HCT116 (cell line): ENCODE measurements around the gene CCNG1. TPM values are rescaled to one million over a fixed set of nuclear protein-coding genes. Genes with fewer than 3 reads are reported as not detected.

ENCODE experiments used
- ATAC-seq: fragments of 200-7000 bp; cut with Tn5 transposase; 2 replicates; pipeline ENCODE4 v1.9.1; 2020; ENCODE audit warnings: mild to moderate bottlenecking, moderate library complexity
- BruUV-seq: library from RNA; stranded (reverse); fragments of 400-500 nt; replicated peaks from 2 replicates; lab custom pipeline; 2021; lab: Mats Ljungman, UMichigan
- CTCF ChIA-PET: fragments of 300-600 bp; sonication (Branson Sonifier 250); formaldehyde crosslinking; loops from one replicate; lab custom pipeline; 2021; ENCODE audit warnings: antibody characterized with exemption; lab: Charles Lee
- POLR2A ChIA-PET: fragments of 300-600, 350-600 bp; sonication (Branson Sonifier 250); formaldehyde crosslinking; loops from one replicate; lab custom pipeline; 2021; ENCODE audit warnings: antibody characterized with exemption; lab: Charles Lee
- RAD21 ChIA-PET, 2 experiments: fragments of 300-600 bp; sonication (Branson Sonifier 250); formaldehyde crosslinking; loops; one replicate each; lab custom pipeline; 2023; ENCODE audit warnings: low total read pairs in 2 of 2; ENCODE audit not compliant: uncharacterized antibody in 2 of 2, unreplicated experiment in 2 of 2, low non-redundant PET in 1 of 2; lab: Charles Lee
- DNase-seq: peaks from one replicate; pipeline ENCODE4 v3.0.0-alpha.2; 2010; ENCODE audit warnings: low read depth, low spot score
- H2AFZ ChIP-seq: fragments of 200-600 bp; shearing (Covaris generic), sonication (generic); 2 replicates; pipeline ENCODE4 v1.6.1; 2017; ENCODE audit warnings: low read depth, mixed run types, mixed read lengths, antibody characterized with exemption, low read length; ENCODE audit not compliant: poor library complexity, severe bottlenecking
- H3K27ac ChIP-seq: 2 replicates; pipeline ENCODE4 v1.5.1; 2012; ENCODE audit warnings: low read depth, low read length
- H3K27me3 ChIP-seq: fragments of 200-600 bp; sonication (generic); 2 replicates; pipeline ENCODE4 v1.6.1; 2016; ENCODE audit warnings: mixed run types, low read length, mixed read lengths; ENCODE audit not compliant: insufficient read depth
- H3K36me3 ChIP-seq, 2 experiments: fragments of 200-500 bp in 1 of 2; fragments of 200-600 bp in 1 of 2; sonication (Bioruptor generic) in 1 of 2; sonication (generic) in 1 of 2; 2 replicates each; pipeline versions ENCODE4 v1.5.1 to v1.6.1; 2014 to 2016; ENCODE audit warnings: low read length in 2 of 2, inconsistent platforms in 1 of 2, mixed read lengths in 1 of 2, mixed run types in 1 of 2; ENCODE audit not compliant: insufficient read depth in 2 of 2, control insufficient read depth in 1 of 2
- H3K4me1 ChIP-seq, 2 experiments: fragments of 200-600 bp in 1 of 2; sonication (generic) in 1 of 2; 2 replicates each; pipeline versions ENCODE4 v1.5.1 to v1.6.1; 2012 to 2017; ENCODE audit warnings: low read length in 2 of 2, inconsistent platforms in 1 of 2, mild to moderate bottlenecking in 1 of 2, mixed read lengths in 1 of 2, mixed run types in 1 of 2, moderate library complexity in 1 of 2; ENCODE audit not compliant: insufficient read depth in 2 of 2, control insufficient read depth in 1 of 2
- H3K4me2 ChIP-seq: fragments of 200-600 bp; sonication (generic); 2 replicates; pipeline ENCODE4 v1.6.1; 2017; ENCODE audit warnings: mixed run types, low read length, mixed read lengths
- H3K4me3 ChIP-seq, 2 experiments: fragments of 200-600 bp in 1 of 2; sonication (generic) in 1 of 2; replicated peaks in 1 of 2; 2 replicates each; pipeline ENCODE4 v1.5.1; 2011 to 2016; ENCODE audit warnings: low read length in 2 of 2, control low read depth in 1 of 2, low read depth in 1 of 2, mild to moderate bottlenecking in 1 of 2, mixed read lengths in 1 of 2, mixed run types in 1 of 2
- H3K79me2 ChIP-seq: fragments of 200-600 bp; sonication (generic); 2 replicates; pipeline ENCODE4 v1.6.1; 2017; ENCODE audit warnings: mild to moderate bottlenecking, mixed run types, low read length, moderate library complexity, mixed read lengths; ENCODE audit not compliant: insufficient read depth
- H3K9ac ChIP-seq: fragments of 200-600 bp; sonication (generic); 2 replicates; pipeline ENCODE4 v1.6.1; 2016; ENCODE audit warnings: low read length, mixed read lengths
- H3K9me2 ChIP-seq: fragments of 200-600 bp; sonication (generic), shearing (Covaris generic); 2 replicates; pipeline ENCODE4 v1.6.1; 2017; ENCODE audit warnings: mixed run types, mild to moderate bottlenecking, moderate library complexity; ENCODE audit not compliant: insufficient read depth
- H3K9me3 ChIP-seq, 2 experiments: fragments of 200-500 bp in 1 of 2; fragments of 200-600 bp in 1 of 2; sonication (Bioruptor generic) in 1 of 2; sonication (generic) in 1 of 2; 2 replicates each; pipeline ENCODE4 v1.6.1; 2014 to 2017; ENCODE audit warnings: low read length in 2 of 2, mixed read lengths in 2 of 2, inconsistent platforms in 1 of 2, low read depth in 1 of 2, mild to moderate bottlenecking in 1 of 2, mixed run types in 1 of 2, moderate library complexity in 1 of 2; ENCODE audit not compliant: control insufficient read depth in 1 of 2, insufficient read depth in 1 of 2
- H4K20me1 ChIP-seq: fragments of 200-600 bp; sonication (generic), shearing (Covaris generic); 2 replicates; pipeline ENCODE4 v1.6.1; 2017; ENCODE audit warnings: mixed run types, mild to moderate bottlenecking, moderate library complexity; ENCODE audit not compliant: insufficient read depth
- CBX3 ChIP-seq: IDR thresholded peaks from 2 replicates; pipeline ENCODE4 v1.6.1; 2012; ENCODE audit warnings: low read depth
- CEBPB ChIP-seq: IDR thresholded peaks from 2 replicates; pipeline ENCODE4 v1.6.1; 2012; ENCODE audit warnings: low read depth
- ELF1 ChIP-seq: IDR thresholded peaks from 2 replicates; pipeline ENCODE4 v1.6.1; 2012; ENCODE audit warnings: low read depth, borderline replicate concordance
- JUND ChIP-seq: IDR thresholded peaks from 2 replicates; pipeline ENCODE4 v1.6.1; 2012
- POLR2A ChIP-seq: IDR thresholded peaks from 2 replicates; pipeline ENCODE4 v1.7.0; 2011; ENCODE audit warnings: borderline replicate concordance; ENCODE audit not compliant: insufficient read depth, insufficient read length; ENCODE audit errors: extremely low read depth
- POLR2AphosphoS5 ChIP-seq: IDR thresholded peaks from 2 replicates; pipeline ENCODE4 v1.6.1; 2011; ENCODE audit warnings: mild to moderate bottlenecking, low read depth, low read length, moderate library complexity
- SRF ChIP-seq: IDR thresholded peaks from 2 replicates; pipeline ENCODE4 v1.6.1; 2012; ENCODE audit warnings: low read depth
- ZFX ChIP-seq: fragments of 450-650 bp; IDR thresholded peaks from 2 replicates; pipeline ENCODE4 v1.6.1; 2017
- ZNF274 ChIP-seq: fragments of 200-500 bp; sonication (Bioruptor generic); IDR thresholded peaks from 2 replicates; pipeline ENCODE4 v1.6.1; 2014; ENCODE audit warnings: mild to moderate bottlenecking, low read depth, low read length, inconsistent platforms
- intact Hi-C: fragments of 100-400 bp; cut with micrococcal nuclease; formaldehyde crosslinking; loops from 2 replicates; pipeline ENCODE4 v1.10.0; 2022
- total RNA-seq: library from RNA; stranded (reverse); gene quantifications from one replicate; pipeline ENCODE4 v1.2.1, GENCODE V29; 2021; ENCODE audit not compliant: unreplicated experiment
- TF ChIP-seq, protein P1 (sequence below), 3 experiments: fragments of 200-600 bp in 1 of 3; sonication (generic) in 1 of 3; IDR thresholded peaks in 2 of 3; conservative IDR thresholded peaks in 1 of 3; 2 replicates each; pipeline ENCODE4 v1.5.1; 2012 to 2017; ENCODE audit warnings: low read depth in 2 of 3, low read length in 2 of 3, antibody characterized with exemption in 1 of 3, borderline replicate concordance in 1 of 3, control low read depth in 1 of 3, mild to moderate bottlenecking in 1 of 3, mixed read lengths in 1 of 3, mixed run types in 1 of 3, moderate library complexity in 1 of 3; ENCODE audit not compliant: insufficient read depth in 1 of 3
- TF ChIP-seq, protein P2 (sequence below): IDR thresholded peaks from 2 replicates; pipeline ENCODE4 v1.6.1; 2012
- TF ChIP-seq, protein P3 (sequence below): IDR thresholded peaks from 2 replicates; pipeline ENCODE4 v1.6.1; 2012; ENCODE audit warnings: low read depth

CCNG1 gene
- total RNA-seq, 1 experiment from 2014 or later: 176 TPM

DNA sequence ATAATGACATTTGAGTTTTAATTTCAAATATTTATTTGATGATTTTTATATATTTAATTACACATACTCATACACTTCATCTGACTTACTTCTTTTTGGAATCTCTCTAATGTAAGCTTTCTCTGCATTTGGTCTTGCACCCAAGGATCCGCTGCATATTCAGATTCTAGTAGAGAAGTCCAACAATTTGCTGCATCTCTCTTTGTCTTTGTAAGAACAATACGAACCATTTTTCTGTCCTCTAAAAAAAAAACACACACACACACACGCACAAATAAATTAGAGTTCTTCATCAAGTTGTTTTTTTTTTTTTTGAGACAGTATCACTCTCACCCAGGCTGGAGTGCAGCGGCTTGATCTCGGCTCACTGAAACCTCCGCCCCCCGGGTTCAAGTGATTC is 19.4 kb downstream of the CCNG1 start:
- ChIA-PET RAD21 (no interaction called here), POLR2A (interaction anchor here (5.0 kb wide), 1 partner anchor 18 kb away, joined by 34 read pairs; the partner anchor contains the start of gene CCNG1), CTCF (no interaction called here)
- Histone ChIP-seq H3K27ac (no peak overlapping the region), H3K4me1 (peaks cover 3 to 13% of the 10 kb centered on the region in 2 experiments; a peak in 3 of 4 replicates), H3K4me2 (no peak overlapping the region), H3K9me2 (no peaks in the 10 kb centered on the region), H3K9ac (no peak overlapping the region), H3K27me3 (no peaks in the 10 kb centered on the region), H4K20me1 (no peaks in the 10 kb centered on the region), H3K79me2 (peaks cover 62% of the 10 kb centered on the region), H3K4me3 (no peak overlapping the region), H3K36me3 (peaks cover 15 to 23% of the 10 kb centered on the region in 2 experiments), H3K9me3 (no peaks in the 10 kb centered on the region), H2AFZ (no peak overlapping the region)
- intact Hi-C loops: no loop called here
- no peak for DNase-seq
- no peak for ATAC-seq
- no TSS peak for BruUV-seq
- TF ChIP-seq CBX3 (no peak), ZFX (no peak)

DNA sequence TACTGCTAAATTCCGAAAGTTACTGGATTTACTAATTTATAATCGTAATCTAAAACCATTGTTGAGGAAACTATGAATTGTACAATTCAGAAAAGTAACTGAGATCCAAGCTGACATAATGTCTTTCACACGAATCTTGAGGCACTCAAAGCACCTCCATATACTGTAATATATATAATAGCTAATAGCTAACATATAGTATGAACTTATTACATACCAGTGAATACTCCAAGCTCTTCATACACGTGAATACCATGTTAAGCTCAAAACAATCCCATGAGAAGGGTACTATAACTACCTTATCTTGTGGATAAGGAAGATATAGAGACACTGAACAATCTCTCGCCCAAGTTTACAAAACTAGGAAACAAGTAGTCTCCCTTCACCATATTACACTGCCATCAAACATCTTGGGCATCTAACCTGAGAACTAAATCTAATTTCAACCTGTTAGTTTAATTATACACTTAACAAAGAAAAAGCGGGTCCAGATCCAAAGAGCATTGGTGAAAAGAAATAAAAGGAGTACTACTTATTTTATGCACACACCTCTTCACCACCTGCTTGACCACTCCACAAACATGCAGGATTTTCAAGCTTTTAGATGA is 21.5 kb downstream of the CCNG1 start:
- H2AFZ ChIP-seq: no peak overlapping the region
- H3K36me3 ChIP-seq: peaks cover 8 to 10% of the 10 kb centered on the region in 2 experiments
- peaks cover 7 to 25% of the 10 kb centered on the region in 2 experiments; a peak in 3 of 4 replicates for H3K4me1 ChIP-seq
- no peaks in the 10 kb centered on the region for H3K9me2 ChIP-seq
- peak overlapping the region; percentile 81; the same call in 1 of the 2 replicates for H3K27ac ChIP-seq
- no peak for DNase-seq
- no peaks in the 10 kb centered on the region for H3K27me3 ChIP-seq
- ChIA-PET POLR2A (interaction anchor here (5.0 kb wide), 1 partner anchor 20 kb away, joined by 34 read pairs; the partner anchor contains the start of gene CCNG1), RAD21 (no interaction called here), CTCF (interaction anchor here (2.2 kb wide), 1 partner anchor 50 kb away, joined by 6 read pairs; no protein-coding TSS in a partner anchor)
- H4K20me1 ChIP-seq: no peaks in the 10 kb centered on the region
- peak overlapping the region; percentile 97 for H3K9ac ChIP-seq
- H3K79me2 ChIP-seq: peaks cover 82% of the 10 kb centered on the region
- intact Hi-C loops: no loop called here
- BruUV-seq: no TSS peak
- ATAC-seq: no peak
- peak overlapping the region; percentile 79 to 88 for H3K4me3 ChIP-seq
- H3K9me3 ChIP-seq: no peaks in the 10 kb centered on the region
- peak overlapping the region; percentile 77 for H3K4me2 ChIP-seq
- TF ChIP-seq, protein P1, sequence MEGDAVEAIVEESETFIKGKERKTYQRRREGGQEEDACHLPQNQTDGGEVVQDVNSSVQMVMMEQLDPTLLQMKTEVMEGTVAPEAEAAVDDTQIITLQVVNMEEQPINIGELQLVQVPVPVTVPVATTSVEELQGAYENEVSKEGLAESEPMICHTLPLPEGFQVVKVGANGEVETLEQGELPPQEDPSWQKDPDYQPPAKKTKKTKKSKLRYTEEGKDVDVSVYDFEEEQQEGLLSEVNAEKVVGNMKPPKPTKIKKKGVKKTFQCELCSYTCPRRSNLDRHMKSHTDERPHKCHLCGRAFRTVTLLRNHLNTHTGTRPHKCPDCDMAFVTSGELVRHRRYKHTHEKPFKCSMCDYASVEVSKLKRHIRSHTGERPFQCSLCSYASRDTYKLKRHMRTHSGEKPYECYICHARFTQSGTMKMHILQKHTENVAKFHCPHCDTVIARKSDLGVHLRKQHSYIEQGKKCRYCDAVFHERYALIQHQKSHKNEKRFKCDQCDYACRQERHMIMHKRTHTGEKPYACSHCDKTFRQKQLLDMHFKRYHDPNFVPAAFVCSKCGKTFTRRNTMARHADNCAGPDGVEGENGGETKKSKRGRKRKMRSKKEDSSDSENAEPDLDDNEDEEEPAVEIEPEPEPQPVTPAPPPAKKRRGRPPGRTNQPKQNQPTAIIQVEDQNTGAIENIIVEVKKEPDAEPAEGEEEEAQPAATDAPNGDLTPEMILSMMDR (IDR thresholded peaks at IDR 0.05 in 2 of 3, conservative IDR thresholded peaks at IDR 0.05 in 1 of 3; ENCODE audit: borderline replicate concordance in 1 of 3, insufficient read depth in 1 of 3, low read depth in 2 of 3, low read length in 2 of 3): no peak
- TF ChIP-seq POLR2A (no peak), ZNF274 (no peak), POLR2AphosphoS5 (no peak), SRF (no peak), JUND (no peak), CEBPB (no peak), ZFX (no peak), CBX3 (no peak), ELF1 (no peak)
- TF ChIP-seq, protein P2, sequence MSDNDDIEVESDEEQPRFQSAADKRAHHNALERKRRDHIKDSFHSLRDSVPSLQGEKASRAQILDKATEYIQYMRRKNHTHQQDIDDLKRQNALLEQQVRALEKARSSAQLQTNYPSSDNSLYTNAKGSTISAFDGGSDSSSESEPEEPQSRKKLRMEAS: no peak
- TF ChIP-seq, protein P3, sequence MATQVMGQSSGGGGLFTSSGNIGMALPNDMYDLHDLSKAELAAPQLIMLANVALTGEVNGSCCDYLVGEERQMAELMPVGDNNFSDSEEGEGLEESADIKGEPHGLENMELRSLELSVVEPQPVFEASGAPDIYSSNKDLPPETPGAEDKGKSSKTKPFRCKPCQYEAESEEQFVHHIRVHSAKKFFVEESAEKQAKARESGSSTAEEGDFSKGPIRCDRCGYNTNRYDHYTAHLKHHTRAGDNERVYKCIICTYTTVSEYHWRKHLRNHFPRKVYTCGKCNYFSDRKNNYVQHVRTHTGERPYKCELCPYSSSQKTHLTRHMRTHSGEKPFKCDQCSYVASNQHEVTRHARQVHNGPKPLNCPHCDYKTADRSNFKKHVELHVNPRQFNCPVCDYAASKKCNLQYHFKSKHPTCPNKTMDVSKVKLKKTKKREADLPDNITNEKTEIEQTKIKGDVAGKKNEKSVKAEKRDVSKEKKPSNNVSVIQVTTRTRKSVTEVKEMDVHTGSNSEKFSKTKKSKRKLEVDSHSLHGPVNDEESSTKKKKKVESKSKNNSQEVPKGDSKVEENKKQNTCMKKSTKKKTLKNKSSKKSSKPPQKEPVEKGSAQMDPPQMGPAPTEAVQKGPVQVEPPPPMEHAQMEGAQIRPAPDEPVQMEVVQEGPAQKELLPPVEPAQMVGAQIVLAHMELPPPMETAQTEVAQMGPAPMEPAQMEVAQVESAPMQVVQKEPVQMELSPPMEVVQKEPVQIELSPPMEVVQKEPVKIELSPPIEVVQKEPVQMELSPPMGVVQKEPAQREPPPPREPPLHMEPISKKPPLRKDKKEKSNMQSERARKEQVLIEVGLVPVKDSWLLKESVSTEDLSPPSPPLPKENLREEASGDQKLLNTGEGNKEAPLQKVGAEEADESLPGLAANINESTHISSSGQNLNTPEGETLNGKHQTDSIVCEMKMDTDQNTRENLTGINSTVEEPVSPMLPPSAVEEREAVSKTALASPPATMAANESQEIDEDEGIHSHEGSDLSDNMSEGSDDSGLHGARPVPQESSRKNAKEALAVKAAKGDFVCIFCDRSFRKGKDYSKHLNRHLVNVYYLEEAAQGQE: no peak
